PFSK-1 (cell line): ENCODE measurements around the gene PANK4.

Experiments used
- POLR2AphosphoS5 ChIP-seq: IDR thresholded peaks from 2 replicates; pipeline ENCODE4 v1.6.1; 2012; ENCODE audit warnings: low read depth, mild to moderate bottlenecking, control low read depth, low read length, moderate library complexity
- TF ChIP-seq, protein P1 (sequence below), 2 experiments: IDR thresholded peaks; 2 replicates each; pipeline versions ENCODE4 v1.6.1 to v1.8.0; 2011 to 2012; ENCODE audit warnings: low read depth in 2 of 2, low read length in 2 of 2, control low read depth in 1 of 2, inconsistent platforms in 1 of 2, mild to moderate bottlenecking in 1 of 2, moderate library complexity in 1 of 2; ENCODE audit not compliant: insufficient read depth in 1 of 2

DNA sequence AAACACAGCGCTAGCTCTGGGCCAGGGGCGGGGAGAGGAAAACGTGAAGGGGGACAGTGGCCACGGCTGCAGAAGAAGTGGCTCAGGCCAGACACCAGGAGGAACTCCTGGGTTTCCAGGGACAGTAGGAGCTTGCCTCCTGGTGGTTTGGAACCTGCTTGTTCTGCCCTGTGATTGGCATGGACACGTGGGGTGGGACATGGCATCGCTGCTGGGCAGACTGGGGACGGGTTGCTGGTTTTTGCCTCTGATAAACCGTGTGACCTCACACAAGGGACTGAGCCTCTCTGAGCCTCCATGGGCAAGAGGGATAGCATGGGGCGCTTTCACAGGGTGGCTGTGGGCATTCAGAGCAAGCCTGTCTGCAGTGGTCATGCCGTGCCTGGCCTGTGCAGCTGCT, 57.9 kb downstream of the PANK4 start:
- TF ChIP-seq POLR2AphosphoS5 = no peak
- TF ChIP-seq, protein P1, sequence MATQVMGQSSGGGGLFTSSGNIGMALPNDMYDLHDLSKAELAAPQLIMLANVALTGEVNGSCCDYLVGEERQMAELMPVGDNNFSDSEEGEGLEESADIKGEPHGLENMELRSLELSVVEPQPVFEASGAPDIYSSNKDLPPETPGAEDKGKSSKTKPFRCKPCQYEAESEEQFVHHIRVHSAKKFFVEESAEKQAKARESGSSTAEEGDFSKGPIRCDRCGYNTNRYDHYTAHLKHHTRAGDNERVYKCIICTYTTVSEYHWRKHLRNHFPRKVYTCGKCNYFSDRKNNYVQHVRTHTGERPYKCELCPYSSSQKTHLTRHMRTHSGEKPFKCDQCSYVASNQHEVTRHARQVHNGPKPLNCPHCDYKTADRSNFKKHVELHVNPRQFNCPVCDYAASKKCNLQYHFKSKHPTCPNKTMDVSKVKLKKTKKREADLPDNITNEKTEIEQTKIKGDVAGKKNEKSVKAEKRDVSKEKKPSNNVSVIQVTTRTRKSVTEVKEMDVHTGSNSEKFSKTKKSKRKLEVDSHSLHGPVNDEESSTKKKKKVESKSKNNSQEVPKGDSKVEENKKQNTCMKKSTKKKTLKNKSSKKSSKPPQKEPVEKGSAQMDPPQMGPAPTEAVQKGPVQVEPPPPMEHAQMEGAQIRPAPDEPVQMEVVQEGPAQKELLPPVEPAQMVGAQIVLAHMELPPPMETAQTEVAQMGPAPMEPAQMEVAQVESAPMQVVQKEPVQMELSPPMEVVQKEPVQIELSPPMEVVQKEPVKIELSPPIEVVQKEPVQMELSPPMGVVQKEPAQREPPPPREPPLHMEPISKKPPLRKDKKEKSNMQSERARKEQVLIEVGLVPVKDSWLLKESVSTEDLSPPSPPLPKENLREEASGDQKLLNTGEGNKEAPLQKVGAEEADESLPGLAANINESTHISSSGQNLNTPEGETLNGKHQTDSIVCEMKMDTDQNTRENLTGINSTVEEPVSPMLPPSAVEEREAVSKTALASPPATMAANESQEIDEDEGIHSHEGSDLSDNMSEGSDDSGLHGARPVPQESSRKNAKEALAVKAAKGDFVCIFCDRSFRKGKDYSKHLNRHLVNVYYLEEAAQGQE (IDR thresholded peaks at IDR 0.05; ENCODE audit: insufficient read depth in 1 of 2, low read depth in 2 of 2, low read length in 2 of 2) = no peak
